Keratinocyte (primary cell): ENCODE measurements around the gene UQCRH. TPM values are rescaled to one million over a fixed set of nuclear protein-coding genes. Genes with fewer than 3 reads are reported as not detected.

Experiments used
- DNase-seq: peaks from one replicate; pipeline ENCODE4 v3.0.0-alpha.2; 2011; ENCODE audit warnings: low read depth, missing footprints, low spot score
- FAIRE-seq: peaks from 2 replicates; lab custom pipeline; 2011; peaks lifted over from hg19 to GRCh38; lab: Jason Lieb, UNC
- H2AFZ ChIP-seq: 2 replicates; pipeline ENCODE4 v1.6.0; 2012; ENCODE audit warnings: low read length, control low read depth, inconsistent platforms; ENCODE audit not compliant: control insufficient read depth
- H3K27ac ChIP-seq: 2 replicates; pipeline ENCODE4 v1.5.1; 2011; ENCODE audit warnings: low read length; ENCODE audit not compliant: control insufficient read depth, insufficient read depth
- H3K27me3 ChIP-seq: 3 replicates; pipeline ENCODE4 v1.6.0; 2011; ENCODE audit warnings: low read length; ENCODE audit not compliant: control insufficient read depth, insufficient read depth; ENCODE audit errors: extremely low read depth
- H3K36me3 ChIP-seq, 2 experiments: 2 replicates in 1 of 2; 3 replicates in 1 of 2; pipeline ENCODE4 v1.5.1; 2011; ENCODE audit warnings: low read length in 2 of 2, mild to moderate bottlenecking in 1 of 2; ENCODE audit not compliant: control insufficient read depth in 2 of 2, insufficient read depth in 2 of 2; ENCODE audit errors: extremely low read depth in 1 of 2
- H3K4me1 ChIP-seq: 3 replicates; pipeline ENCODE4 v1.5.1; 2011; ENCODE audit warnings: low read length; ENCODE audit not compliant: control insufficient read depth, insufficient read depth; ENCODE audit errors: extremely low read depth
- H3K4me2 ChIP-seq: 3 replicates; pipeline ENCODE4 v1.6.0; 2011; ENCODE audit warnings: low read depth, low read length; ENCODE audit not compliant: control insufficient read depth, insufficient read depth; ENCODE audit errors: extremely low read depth
- H3K4me3 ChIP-seq, 3 experiments: fragments of 200-600 bp in 1 of 3; sonication (generic) in 1 of 3; 2 replicates in 2 of 3; 3 replicates in 1 of 3; pipeline ENCODE4 v1.5.1; 2011 to 2016; ENCODE audit warnings: low read length in 3 of 3, mild to moderate bottlenecking in 3 of 3, control low read depth in 2 of 3, inconsistent platforms in 1 of 3, low read depth in 1 of 3, mixed read lengths in 1 of 3, mixed run types in 1 of 3, moderate library complexity in 1 of 3; ENCODE audit not compliant: control insufficient read depth in 2 of 3, insufficient read depth in 2 of 3; ENCODE audit errors: extremely low read depth in 1 of 3
- H3K79me2 ChIP-seq: 2 replicates; pipeline ENCODE4 v1.6.0; 2012; ENCODE audit warnings: low read length; ENCODE audit not compliant: control insufficient read depth, insufficient read depth
- H3K9ac ChIP-seq: 3 replicates; pipeline ENCODE4 v1.6.0; 2011; ENCODE audit warnings: low read length; ENCODE audit not compliant: control insufficient read depth, insufficient read depth; ENCODE audit errors: extremely low read depth
- H3K9me1 ChIP-seq: 3 replicates; pipeline ENCODE4 v1.6.0; 2011; ENCODE audit warnings: low read length; ENCODE audit not compliant: control insufficient read depth, insufficient read depth; ENCODE audit errors: extremely low read depth
- H3K9me3 ChIP-seq: 2 replicates; pipeline ENCODE4 v1.5.1; 2012; ENCODE audit warnings: low read depth, low read length; ENCODE audit not compliant: control insufficient read depth
- H4K20me1 ChIP-seq: 3 replicates; pipeline ENCODE4 v1.6.0; 2011; ENCODE audit warnings: low read length; ENCODE audit not compliant: control insufficient read depth, insufficient read depth; ENCODE audit errors: extremely low read depth
- CTCF ChIP-seq, 3 experiments: IDR thresholded peaks in 1 of 3; conservative IDR thresholded peaks in 1 of 3; optimal IDR thresholded peaks in 1 of 3; 2 replicates in 2 of 3; 3 replicates in 1 of 3; pipeline versions ENCODE3 to v1.5.1; 2011; ENCODE audit warnings: low read length in 3 of 3, mild to moderate bottlenecking in 3 of 3, moderate library complexity in 2 of 3, control low read depth in 1 of 3, inconsistent platforms in 1 of 3; ENCODE audit not compliant: insufficient read depth in 2 of 3; ENCODE audit errors: extremely low read depth in 1 of 3
- EZH2 ChIP-seq: IDR thresholded peaks from one replicate; pipeline ENCODE4 v1.6.1; 2012; ENCODE audit warnings: inconsistent platforms, mild to moderate bottlenecking, low read length, moderate library complexity
- dilution Hi-C: fragments of 300-500 bp; cut with MboI; formaldehyde crosslinking; loops from one replicate; pipeline ENCODE4 v1.7.0; 2020; ENCODE audit warnings: low sequenced_read_pairs; ENCODE audit not compliant: extremely low pct_ligation_motif_present
- polyA plus RNA-seq, 5 experiments: library from polyadenylated mRNA; depleted of rRNA in 3 of 5; stranded (reverse) in 3 of 5; stranded (forward) in 1 of 5; unstranded in 1 of 5; fragments of >200 nt; gene quantifications; 1 replicate in 1 of 5; 2 replicates in 3 of 5; 3 replicates in 1 of 5; pipeline versions ENCODE4 v1.2.1 to v1.2.3, GENCODE V29; 2011 to 2012; ENCODE audit warnings: missing spikeins in 2 of 5, low read depth in 1 of 5, low replicate concordance in 1 of 5

UQCRH gene
- polyA plus RNA-seq, 1 donor (not counting 4 experiments of a cell fraction or from before 2014, with no cell fraction given) = 970 TPM

GRCh38 chr1:46274225-46275029, 29.1 kb upstream of the UQCRH start:
- FAIRE-seq (no peak), DNase-seq (no peak)
- Histone ChIP-seq H3K4me3 (no peak overlapping the region), H3K9me3 (no peaks in the 10 kb centered on the region), H3K9me1 (no peaks in the 10 kb centered on the region), H3K79me2 (no peaks in the 10 kb centered on the region), H2AFZ (no peak overlapping the region), H3K4me1 (no peaks in the 10 kb centered on the region), H4K20me1 (no peaks in the 10 kb centered on the region), H3K27ac (no peak overlapping the region), H3K36me3 (peaks cover 6 to 50% of the 10 kb centered on the region in 2 experiments), H3K27me3 (no peaks in the 10 kb centered on the region), H3K4me2 (no peak overlapping the region), H3K9ac (no peak overlapping the region)
- no peak for TF ChIP-seq EZH2
- no peak for TF ChIP-seq CTCF (optimal IDR thresholded peaks at IDR 0.05 in 1 of 3, IDR thresholded peaks at IDR 0.05 in 1 of 3, conservative IDR thresholded peaks at IDR 0.05 in 1 of 3; ENCODE audit: extremely low read depth in 1 of 3, insufficient read depth in 2 of 3, low read length in 3 of 3)
- dilution Hi-C loops = no loop called here

- H3K36me3 ChIP-seq = peaks cover 11 to 56% of the 10 kb centered on the region in 2 experiments
- H3K4me3 ChIP-seq = no peak overlapping the region
- H3K9ac ChIP-seq = no peak overlapping the region
- no peak overlapping the region for H2AFZ ChIP-seq
- dilution Hi-C loops = no loop called here
- H3K27me3 ChIP-seq = no peaks in the 10 kb centered on the region
- no peak overlapping the region for H3K27ac ChIP-seq
- FAIRE-seq (no peak), DNase-seq (no peak)
- no peaks in the 10 kb centered on the region for H3K9me1 ChIP-seq
- no peaks in the 10 kb centered on the region for H3K4me1 ChIP-seq
- H3K9me3 ChIP-seq = no peaks in the 10 kb centered on the region
- no peaks in the 10 kb centered on the region for H4K20me1 ChIP-seq
- TF ChIP-seq CTCF (optimal IDR thresholded peaks at IDR 0.05 in 1 of 3, IDR thresholded peaks at IDR 0.05 in 1 of 3, conservative IDR thresholded peaks at IDR 0.05 in 1 of 3; ENCODE audit: extremely low read depth in 1 of 3, insufficient read depth in 2 of 3, low read length in 3 of 3) = no peak
- no peak for TF ChIP-seq EZH2
- no peaks in the 10 kb centered on the region for H3K79me2 ChIP-seq
- no peak overlapping the region for H3K4me2 ChIP-seq
Observed at GRCh38 chr1:46275030-46275337, 28.5 kb upstream of the UQCRH start.
